Ovary (tissue), 9 donors: Measurements from ENCODE around the gene OR10G3. TPM values are rescaled to one million over a fixed set of nuclear protein-coding genes. Genes with fewer than 3 reads are reported as not detected.

Experiments
- DNase-seq, 5 donors: peaks; one replicate each; pipeline ENCODE4 v3.0.0-alpha.2; 2019 to 2020
- H3K27ac ChIP-seq, 2 donors: fragments of 200-600 bp; one replicate each; pipeline versions ENCODE4 v1.5.1 to v1.8.0; 2019 to 2022
- H3K27me3 ChIP-seq: fragments of 200-600 bp; one replicate; pipeline ENCODE4 v1.8.0; 2022
- H3K36me3 ChIP-seq: fragments of 200-600 bp; sonication (generic); one replicate; pipeline ENCODE4 v1.5.1; 2019
- H3K4me1 ChIP-seq: one replicate; pipeline ENCODE4 v1.8.1; 2013; ENCODE audit warnings: mild to moderate bottlenecking, moderate library complexity; ENCODE audit not compliant: insufficient read depth
- H3K4me3 ChIP-seq: fragments of 200-600 bp; sonication (generic); one replicate; pipeline ENCODE4 v1.5.1; 2017
- H3K9me3 ChIP-seq, 2 donors: fragments of 200-600 bp in 1 of 2; sonication (generic) in 1 of 2; one replicate each; pipeline versions ENCODE4 v1.5.1 to v1.8.1; 2013 to 2019; ENCODE audit warnings: mild to moderate bottlenecking in 1 of 2, moderate library complexity in 1 of 2
- EP300 ChIP-seq: sonication (generic); formaldehyde crosslinking; IDR thresholded peaks from one replicate; pipeline ENCODE4 v1.6.1; 2017; ENCODE audit warnings: antibody characterized with exemption
- POLR2A ChIP-seq: fragments of 450-650 bp; IDR thresholded peaks from one replicate; pipeline ENCODE4 v1.6.1; 2017; ENCODE audit warnings: antibody characterized with exemption, mild to moderate bottlenecking, moderate library complexity
- WGBS, 3 donors: extraction: QIAGEN DNeasy Blood & Tissue Kit in 1 of 3; methylation state at CpG; one replicate each; pipeline versions ENCODE4 v1.1.5 to v1.1.7; 2013 to 2017; 5-methylcytosine and 5-hydroxymethylcytosine counted together
- intact Hi-C, 4 donors: fragments of 100-400 bp; cut with DNase I; formaldehyde crosslinking; loops; one replicate each; pipeline versions ENCODE4 v1.11.0 to v1.15.1; 2022 to 2023
- polyA plus RNA-seq, 2 donors: library from polyadenylated mRNA; stranded (reverse); fragments of 200-250 nt in 1 of 2; fragments of 350-450 nt in 1 of 2; fragmentation: Illumina TruSeq in 1 of 2; extraction: RNeasy Lipid Tissue Mini Kit (QIAGEN cat#74804) in 1 of 2; gene quantifications; one replicate each; pipeline ENCODE4 v1.2.3, GENCODE V29; 2013 to 2014
- total RNA-seq, 7 donors: library from RNA; depleted of rRNA in 2 of 7; stranded (reverse); fragments of >200 nt in 2 of 7; fragmentation: NEBNext Ultra II Directional in 3 of 7; extraction: Animal tissue kit (Norgen Biotek cat#: 25700) in 3 of 7; gene quantifications; one replicate each; pipeline versions ENCODE4 v1.1.0 to v1.2.4, GENCODE V29; 2016 to 2023
- TF ChIP-seq, protein P1 (sequence below), 3 donors: fragments of 450-650 bp in 2 of 3; fragments of 200-600 bp in 1 of 3; IDR thresholded peaks; one replicate each; pipeline versions ENCODE4 v1.5.1 to v1.8.0; 2016 to 2022; ENCODE audit warnings: antibody characterized with exemption in 3 of 3, mild to moderate bottlenecking in 1 of 3
- donor health status: DM: no; HTN: no; CAD: no; lungs with moderate emphysema.
- donor health status: DM: no; HTN: no; CAD: no.
- donor health status: Bipolar disorder and iron deficiency.
- donor health status: DM: yes; HTN: yes; CAD: no.
- donor health status: DM: no; HTN: no; CAD: no.
- donor health status: DM: yes; HTN: yes; CAD: no.

Gene OR10G3
- total and polyA plus RNA-seq, 9 donors: not detected

DNA sequence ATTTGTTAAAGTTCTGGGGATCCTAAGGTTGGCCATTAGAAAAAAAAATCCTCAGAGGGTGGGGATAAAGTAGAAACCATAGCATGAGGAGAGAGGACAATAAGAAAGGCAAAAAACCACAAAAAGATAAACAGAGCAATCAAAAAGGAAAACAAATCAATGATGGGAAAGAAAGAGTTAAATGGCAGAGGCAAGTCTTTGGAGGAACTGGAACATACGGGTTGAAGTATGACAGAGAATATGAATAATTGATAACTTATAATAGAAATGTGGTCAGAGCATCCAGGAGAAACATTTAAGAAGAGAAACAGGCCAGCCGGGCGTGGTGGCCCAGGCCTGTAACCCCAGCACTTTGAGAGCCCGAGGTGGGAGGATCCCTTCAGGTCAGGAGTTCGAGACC is 35.9 kb downstream of the OR10G3 start:
- H3K4me3 ChIP-seq: no peak overlapping the region
- H3K4me1 ChIP-seq: no peaks in the 10 kb centered on the region
- H3K36me3 ChIP-seq: no peaks in the 10 kb centered on the region
- no peak overlapping the region for H3K27ac ChIP-seq
- DNase-seq: no peak
- 50 to 55% (median 51%) methylated on average over 5 of the region's 5 CpGs for WGBS, 3 donors
- no peaks in the 10 kb centered on the region for H3K9me3 ChIP-seq
- TF ChIP-seq, protein P1, sequence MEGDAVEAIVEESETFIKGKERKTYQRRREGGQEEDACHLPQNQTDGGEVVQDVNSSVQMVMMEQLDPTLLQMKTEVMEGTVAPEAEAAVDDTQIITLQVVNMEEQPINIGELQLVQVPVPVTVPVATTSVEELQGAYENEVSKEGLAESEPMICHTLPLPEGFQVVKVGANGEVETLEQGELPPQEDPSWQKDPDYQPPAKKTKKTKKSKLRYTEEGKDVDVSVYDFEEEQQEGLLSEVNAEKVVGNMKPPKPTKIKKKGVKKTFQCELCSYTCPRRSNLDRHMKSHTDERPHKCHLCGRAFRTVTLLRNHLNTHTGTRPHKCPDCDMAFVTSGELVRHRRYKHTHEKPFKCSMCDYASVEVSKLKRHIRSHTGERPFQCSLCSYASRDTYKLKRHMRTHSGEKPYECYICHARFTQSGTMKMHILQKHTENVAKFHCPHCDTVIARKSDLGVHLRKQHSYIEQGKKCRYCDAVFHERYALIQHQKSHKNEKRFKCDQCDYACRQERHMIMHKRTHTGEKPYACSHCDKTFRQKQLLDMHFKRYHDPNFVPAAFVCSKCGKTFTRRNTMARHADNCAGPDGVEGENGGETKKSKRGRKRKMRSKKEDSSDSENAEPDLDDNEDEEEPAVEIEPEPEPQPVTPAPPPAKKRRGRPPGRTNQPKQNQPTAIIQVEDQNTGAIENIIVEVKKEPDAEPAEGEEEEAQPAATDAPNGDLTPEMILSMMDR (IDR thresholded peaks at IDR 0.05): no peak
- TF ChIP-seq EP300 (no peak), POLR2A (no peak)
- H3K27me3 ChIP-seq: no peaks in the 10 kb centered on the region
- intact Hi-C loops: no loop called here

DNA sequence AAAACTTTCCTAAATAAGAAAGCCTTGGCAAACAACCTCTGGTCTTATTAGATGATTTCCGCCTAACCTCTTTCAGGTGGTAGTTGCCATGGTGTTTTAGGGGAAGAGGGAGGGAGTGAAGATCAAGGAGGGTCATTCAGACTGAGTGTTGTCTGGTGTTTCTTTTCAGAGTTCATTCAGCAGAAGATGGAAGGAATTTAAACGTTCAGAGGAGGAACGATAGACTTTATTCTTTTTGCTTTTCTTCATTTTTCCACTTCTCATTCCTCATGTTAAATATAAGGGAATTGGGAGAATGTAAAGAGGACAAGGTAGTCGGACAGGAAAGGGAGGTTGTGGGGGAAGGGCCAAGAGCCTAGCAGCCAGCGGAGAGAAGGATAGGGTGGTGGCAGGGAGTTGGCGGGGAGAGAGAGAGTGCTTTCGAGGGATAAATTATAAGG is 36.3 kb downstream of the OR10G3 start:
- 33 to 46% (median 43%) methylated on average over 7 of the region's 7 CpGs for WGBS, 3 donors
- intact Hi-C loops: no loop called here
- TF ChIP-seq POLR2A (no peak), EP300 (no peak)
- TF ChIP-seq, protein P1 (IDR thresholded peaks at IDR 0.05): no peak
- Histone ChIP-seq H3K4me1 (no peaks in the 10 kb centered on the region), H3K9me3 (no peaks in the 10 kb centered on the region), H3K36me3 (no peaks in the 10 kb centered on the region), H3K27ac (no peak overlapping the region), H3K27me3 (no peaks in the 10 kb centered on the region), H3K4me3 (no peak overlapping the region)
- no peak for DNase-seq

DNA sequence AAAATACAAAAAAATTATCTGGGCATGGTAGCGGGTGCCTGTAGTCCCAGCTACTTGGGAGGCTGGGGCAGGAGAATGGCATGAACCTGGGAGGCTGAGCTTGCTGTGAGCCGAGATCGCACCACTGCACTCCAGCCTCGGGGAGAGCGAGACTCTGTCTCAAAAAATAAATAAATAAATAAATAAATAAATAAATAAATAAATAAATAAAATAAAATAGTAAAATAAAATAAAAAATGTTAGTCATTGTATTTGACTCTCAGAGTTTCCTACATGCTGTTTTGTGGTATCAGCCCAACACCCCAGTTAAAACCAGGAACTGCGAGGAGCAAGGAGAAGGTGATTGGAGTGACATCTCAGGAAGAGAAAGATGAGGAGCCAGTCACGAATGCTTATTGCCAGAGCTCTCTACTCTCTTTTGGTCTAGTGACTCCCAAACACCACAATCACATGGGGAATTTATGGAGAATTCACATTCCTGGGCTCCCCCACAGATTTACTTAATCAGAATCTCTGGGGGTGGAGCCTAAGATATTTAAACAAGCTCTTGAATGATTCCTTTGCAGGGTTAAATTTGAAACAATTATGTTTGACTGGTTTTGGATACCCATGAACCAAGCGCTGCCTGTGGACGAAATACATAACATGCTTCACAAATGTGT is 38.3 kb downstream of the OR10G3 start:
- no peak for TF ChIP-seq EP300
- no peak for TF ChIP-seq POLR2A
- TF ChIP-seq, protein P1 (IDR thresholded peaks at IDR 0.05): no peak
- DNase-seq: no peak
- no peak overlapping the region for H3K27ac ChIP-seq
- H3K27me3 ChIP-seq: no peaks in the 10 kb centered on the region
- no peaks in the 10 kb centered on the region for H3K36me3 ChIP-seq
- intact Hi-C loops: no loop called here
- H3K9me3 ChIP-seq: no peaks in the 10 kb centered on the region
- 77 to 85% (median 82%) methylated on average over 9 of the region's 9 CpGs for WGBS, 3 donors
- peaks cover 2% of the 10 kb centered on the region for H3K4me1 ChIP-seq
- no peak overlapping the region for H3K4me3 ChIP-seq

DNA sequence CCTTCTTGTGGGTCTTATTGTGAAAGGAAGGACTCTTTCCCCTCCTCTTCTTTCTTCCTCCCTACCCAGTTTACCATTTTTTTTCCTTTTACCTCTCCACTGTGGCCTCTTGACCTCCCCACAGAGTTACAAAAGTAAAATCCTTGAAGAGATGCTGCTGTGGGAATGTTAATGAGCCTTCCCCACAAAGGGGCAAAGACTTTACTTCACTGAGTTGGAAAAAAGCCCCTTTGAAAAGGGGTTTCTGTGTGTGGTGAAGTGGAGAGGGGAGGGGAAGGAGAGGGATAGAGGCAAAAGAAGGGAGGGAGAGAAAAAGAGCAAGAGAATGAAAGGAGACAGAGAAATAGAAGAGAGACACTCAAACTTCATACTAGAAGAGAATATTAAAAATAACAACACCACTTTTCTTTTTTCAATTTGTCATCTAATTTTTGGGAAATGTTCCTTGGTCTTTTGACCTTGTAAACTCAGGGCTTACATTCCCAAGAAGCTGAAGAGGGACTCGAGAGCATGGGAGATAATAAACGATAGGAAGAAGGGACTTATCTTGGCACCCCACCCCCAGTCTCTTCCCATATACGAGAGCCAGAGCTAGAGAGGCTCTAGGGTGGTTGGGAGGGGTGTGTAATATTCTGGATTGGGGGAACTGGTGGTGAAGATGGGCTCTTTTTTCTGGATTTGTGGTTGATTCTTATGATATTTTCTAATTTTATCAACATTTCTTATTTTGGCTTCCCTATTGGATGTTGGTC is 40.5 kb downstream of the OR10G3 start:
- 16 to 19% (median 16%) methylated on average over 3 of the region's 3 CpGs for WGBS, 3 donors

More for the DNA sequence above, 40.5 kb downstream of the OR10G3 start:
- Histone ChIP-seq H3K27ac (no peak overlapping the region), H3K36me3 (no peaks in the 10 kb centered on the region), H3K9me3 (no peaks in the 10 kb centered on the region), H3K27me3 (no peaks in the 10 kb centered on the region), H3K4me3 (no peak overlapping the region), H3K4me1 (peaks cover 2% of the 10 kb centered on the region)
- TF ChIP-seq POLR2A (no peak), EP300 (no peak)
- TF ChIP-seq, protein P1 (IDR thresholded peaks at IDR 0.05): no peak
- intact Hi-C loops: no loop called here
- DNase-seq: no peak
